ENCODE results near the gene GRAP. TPM values are rescaled to one million over a fixed set of nuclear protein-coding genes. Genes with fewer than 3 reads are reported as not detected.

Gene GRAP
- total and polyA plus RNA-seq, 5 donors = 2.3 to 4.1 (median 3.2) TPM

DNA sequence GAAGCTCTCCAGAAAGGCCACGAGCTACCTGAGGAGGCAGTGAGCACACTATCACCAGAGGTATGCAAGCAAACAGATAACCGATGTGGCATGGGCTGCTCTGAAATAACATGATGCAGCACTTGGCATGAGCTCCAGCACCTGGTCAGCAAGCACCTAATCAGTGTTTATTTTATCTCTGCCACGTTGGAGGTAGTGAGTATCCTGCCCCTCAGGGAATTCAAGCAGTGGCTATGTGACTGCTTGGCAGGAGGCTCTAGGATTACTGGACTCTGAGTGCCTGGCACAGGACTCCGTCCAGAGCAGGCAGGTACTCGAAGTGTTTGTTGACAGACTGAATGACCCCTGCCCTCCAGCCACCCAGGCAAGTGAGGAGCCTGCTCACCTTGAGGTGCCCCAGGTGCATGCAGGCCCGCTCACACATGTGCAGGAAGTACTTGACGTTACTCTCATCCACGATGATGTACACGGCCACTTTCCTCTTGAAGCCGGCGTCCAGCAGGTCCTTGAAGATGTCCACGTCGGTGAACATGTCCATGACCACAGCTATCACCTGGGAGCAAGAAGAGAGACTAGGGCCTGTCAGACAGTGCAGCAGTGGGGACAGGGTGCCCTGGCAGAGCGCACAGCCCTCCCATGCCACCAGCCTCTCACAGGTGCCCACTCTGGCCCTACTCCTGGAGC is 58.8 kb downstream of the GRAP start:
- no peaks in the 10 kb centered on the region for H3K4me1 ChIP-seq (ENCODE audit: control insufficient read depth, insufficient read depth, low read length)
- DNase-seq = peak in 2 of 3 donors; percentile 9 to 61
- peak in 1 of 2 donors; percentile 23 for ATAC-seq
- peak overlapping the region; percentile 61 for H3K27ac ChIP-seq (ENCODE audit: low read length)
- WGBS = 65% methylated on average over 14 of the region's 14 CpGs
- intact Hi-C loops (cut with DNase I) = no loop called here
- H3K27me3 ChIP-seq (ENCODE audit: control insufficient read depth, insufficient read depth) = no peaks in the 10 kb centered on the region
- no peak overlapping the region for H3K4me3 ChIP-seq (ENCODE audit: low read length)
- H3K9me3 ChIP-seq (ENCODE audit: control insufficient read depth, low read length) = no peaks in the 10 kb centered on the region

DNA sequence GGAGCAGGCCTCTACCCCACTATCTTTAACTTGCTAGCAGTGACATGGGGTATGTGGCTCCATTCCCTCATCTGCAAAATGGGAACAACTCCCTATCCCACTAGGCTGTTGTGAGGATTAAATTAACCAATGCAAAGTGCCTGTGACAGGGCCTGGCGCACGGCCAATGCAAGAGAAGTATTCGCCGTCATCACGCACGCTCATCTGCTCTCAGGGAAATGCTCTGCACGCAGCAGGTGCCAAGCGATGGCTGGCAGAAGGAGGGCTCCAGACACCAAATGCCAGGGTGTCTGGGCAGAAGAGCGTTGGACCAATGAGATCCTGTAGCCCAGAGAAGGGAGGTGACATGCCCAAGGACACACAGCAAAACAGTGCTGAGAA is 59.5 kb downstream of the GRAP start:
- WGBS = 76% methylated on average over 9 of the region's 9 CpGs
- intact Hi-C loops (cut with DNase I) = no loop called here
- Histone ChIP-seq H3K27me3 (ENCODE audit: control insufficient read depth, insufficient read depth) (no peaks in the 10 kb centered on the region), H3K9me3 (ENCODE audit: control insufficient read depth, low read length) (no peaks in the 10 kb centered on the region), H3K27ac (ENCODE audit: low read length) (peak overlapping the region; percentile 61), H3K4me1 (ENCODE audit: control insufficient read depth, insufficient read depth, low read length) (no peaks in the 10 kb centered on the region), H3K4me3 (ENCODE audit: low read length) (no peak overlapping the region)
- peak in 2 of 3 donors; percentile 68 to 78 for DNase-seq
- ATAC-seq = peak in 1 of 2 donors; percentile 7

DNA sequence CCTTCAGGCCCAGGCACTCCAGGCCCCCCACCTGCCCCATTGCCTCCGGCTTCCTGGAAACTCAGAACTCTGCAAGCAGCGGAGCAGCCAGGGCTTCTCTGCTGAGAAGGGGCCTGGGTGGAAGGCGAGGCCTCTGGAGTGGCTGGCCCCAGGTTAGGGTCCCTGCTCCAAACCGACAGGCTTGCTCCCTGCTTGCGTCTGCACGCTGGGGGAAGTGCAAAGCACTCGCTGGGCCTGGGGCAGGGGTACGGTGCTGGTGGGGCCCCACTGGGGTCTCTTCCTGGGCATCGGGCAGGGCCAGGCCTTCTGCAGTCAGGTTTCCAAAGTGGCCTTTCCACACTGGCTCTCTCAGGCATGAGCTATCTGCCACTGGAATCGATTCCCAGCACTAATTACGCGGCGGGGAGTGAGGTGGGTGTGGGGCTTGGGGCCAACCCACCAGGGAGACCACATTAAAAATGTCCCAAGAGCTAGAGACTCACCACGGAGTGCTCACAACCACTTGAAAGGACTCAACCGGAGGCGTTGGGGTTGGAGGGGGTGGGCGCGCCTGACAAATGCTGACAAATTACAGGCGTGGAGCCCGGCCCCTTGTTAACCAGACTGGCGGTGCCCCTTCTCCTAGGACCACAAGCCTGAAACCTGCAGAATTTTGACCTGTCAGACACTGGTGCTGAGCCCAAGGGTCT is 60.1 kb downstream of the GRAP start:
- 81% methylated on average over 21 of the region's 21 CpGs for WGBS
- no peak for ATAC-seq

DNA sequence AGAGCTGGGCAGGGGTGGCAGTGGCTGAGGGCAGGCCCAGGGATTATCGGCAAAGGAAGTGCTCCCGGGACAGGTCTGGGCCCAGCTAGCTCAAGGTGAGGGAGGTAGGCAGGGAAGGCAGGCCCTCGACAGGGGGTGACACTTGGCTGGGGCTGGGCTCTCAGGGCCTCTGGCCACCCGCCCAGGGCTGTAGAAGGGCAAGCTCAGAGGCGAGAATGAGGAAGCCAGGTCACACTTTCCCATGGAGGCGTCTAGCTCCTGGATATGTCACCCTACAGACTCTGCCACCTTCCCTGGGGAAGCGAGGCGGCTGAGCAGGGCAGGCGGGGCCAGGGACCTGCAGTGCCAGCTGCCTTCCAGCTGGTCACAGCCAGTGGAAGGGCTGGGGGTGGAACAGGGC is 61.3 kb downstream of the GRAP start:
- ATAC-seq (peak; percentile 53 to 70), DNase-seq (peak; percentile 52 to 83 (median 76))
- peak overlapping the region; percentile 87 for H3K27ac ChIP-seq (ENCODE audit: low read length)
- no peaks in the 10 kb centered on the region for H3K9me3 ChIP-seq (ENCODE audit: control insufficient read depth, low read length)
- no peaks in the 10 kb centered on the region for H3K4me1 ChIP-seq (ENCODE audit: control insufficient read depth, insufficient read depth, low read length)
- H3K4me3 ChIP-seq (ENCODE audit: low read length) = no peak overlapping the region
- WGBS = 65% methylated on average over 9 of the region's 9 CpGs
- intact Hi-C loops (cut with DNase I) = no loop called here
- no peaks in the 10 kb centered on the region for H3K27me3 ChIP-seq (ENCODE audit: control insufficient read depth, insufficient read depth)

More for the DNA sequence above, 60.1 kb downstream of the GRAP start:
- intact Hi-C loops (cut with DNase I) = no loop called here
- no peak overlapping the region for H3K4me3 ChIP-seq (ENCODE audit: low read length)
- H3K4me1 ChIP-seq (ENCODE audit: control insufficient read depth, insufficient read depth, low read length) = no peaks in the 10 kb centered on the region
- DNase-seq = peak in 1 of 3 donors; percentile 51
- peak overlapping the region; percentile 61 for H3K27ac ChIP-seq (ENCODE audit: low read length)
- no peaks in the 10 kb centered on the region for H3K9me3 ChIP-seq (ENCODE audit: control insufficient read depth, low read length)
- H3K27me3 ChIP-seq (ENCODE audit: control insufficient read depth, insufficient read depth) = no peaks in the 10 kb centered on the region

DNA sequence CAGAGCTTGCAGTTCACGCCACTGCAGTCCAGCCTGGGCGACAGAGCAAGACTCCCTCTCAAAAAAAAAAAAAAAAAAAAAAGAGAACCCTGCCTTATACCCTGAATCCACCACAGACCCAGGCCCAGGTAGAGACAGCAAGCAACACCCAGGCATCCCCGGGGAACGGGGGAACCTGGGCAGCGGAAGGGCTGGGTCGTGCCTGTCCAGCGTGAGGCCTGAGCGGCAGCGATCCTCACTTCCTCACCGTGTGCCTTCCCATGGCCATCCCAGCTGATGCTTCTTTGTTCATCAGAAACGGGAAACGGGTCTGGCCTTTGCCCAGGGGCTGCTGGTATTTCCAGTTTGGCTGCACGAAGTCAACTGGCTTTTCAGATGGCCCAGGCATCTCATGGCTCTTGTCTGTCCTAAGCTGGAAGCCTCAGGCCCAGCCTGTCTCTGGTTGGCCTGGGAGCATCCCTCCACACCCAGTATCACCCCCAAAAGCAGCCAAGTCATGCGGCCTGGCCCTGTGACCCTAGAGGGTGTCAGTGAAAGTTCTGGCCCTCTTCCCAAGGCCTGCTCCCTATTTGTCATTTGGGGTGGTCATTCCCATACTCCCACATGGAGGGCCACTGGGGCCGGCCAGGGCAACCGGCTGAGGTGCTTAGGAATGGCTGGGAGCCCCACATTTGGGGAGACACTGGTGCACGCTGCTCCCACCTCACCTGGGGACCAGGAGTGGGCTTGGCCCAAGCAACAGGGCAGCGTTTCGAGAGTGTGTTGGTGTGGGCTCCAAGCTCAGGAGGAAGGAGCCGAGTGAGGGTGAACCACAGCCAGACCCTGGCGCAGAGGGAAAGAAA is 62.3 kb downstream of the GRAP start:
- Histone ChIP-seq H3K27me3 (ENCODE audit: control insufficient read depth, insufficient read depth) (no peaks in the 10 kb centered on the region), H3K4me1 (ENCODE audit: control insufficient read depth, insufficient read depth, low read length) (no peaks in the 10 kb centered on the region), H3K9me3 (ENCODE audit: control insufficient read depth, low read length) (no peaks in the 10 kb centered on the region), H3K27ac (ENCODE audit: low read length) (peak overlapping the region; percentile 87), H3K4me3 (ENCODE audit: low read length) (no peak overlapping the region)
- intact Hi-C loops (cut with DNase I) = no loop called here
- peak in 2 of 3 donors; percentile 49 to 50 for DNase-seq
- 83% methylated on average over 21 of the region's 21 CpGs for WGBS
- ATAC-seq = no peak

DNA sequence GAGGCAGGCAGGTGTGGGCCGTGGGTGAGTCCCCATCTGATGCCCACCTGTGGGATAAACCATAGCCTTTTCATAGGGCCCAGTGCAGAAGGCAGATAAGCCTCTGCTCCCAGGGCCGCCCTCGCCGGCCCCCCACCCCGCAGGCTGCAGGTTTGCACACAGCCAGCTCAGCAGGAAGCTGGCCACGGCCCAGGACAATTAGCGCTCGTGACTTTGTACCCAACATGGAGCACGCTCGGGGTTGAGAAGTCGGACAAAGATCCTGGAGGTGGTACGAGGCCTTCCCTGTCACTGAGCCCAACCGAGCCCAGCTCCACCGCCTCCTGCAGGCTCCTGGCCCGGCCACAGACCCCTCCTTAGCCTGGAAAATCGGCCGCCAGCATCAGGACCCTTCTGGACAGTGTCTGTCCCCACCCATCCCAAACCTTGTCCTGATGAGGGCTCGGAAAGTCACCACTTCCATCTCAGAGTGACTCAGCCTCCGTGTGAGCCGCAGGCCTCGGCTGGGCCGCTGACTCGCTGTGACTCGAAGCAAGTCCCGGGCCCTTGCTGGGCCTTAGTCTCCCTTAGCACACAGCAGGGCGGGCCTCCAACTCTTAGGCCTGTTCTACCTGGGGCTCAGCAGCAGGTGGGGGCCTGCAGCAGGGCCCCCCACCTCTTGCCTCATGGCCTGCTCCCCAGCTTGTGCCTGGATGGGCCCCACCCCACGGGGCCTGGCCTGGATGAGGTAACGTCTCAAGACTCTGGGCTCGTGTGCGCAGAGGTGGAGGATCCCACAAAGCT is 64.9 kb downstream of the GRAP start:
- Histone ChIP-seq H3K4me1 (ENCODE audit: control insufficient read depth, insufficient read depth, low read length) (no peaks in the 10 kb centered on the region), H3K27ac (ENCODE audit: low read length) (no peak overlapping the region), H3K9me3 (ENCODE audit: control insufficient read depth, low read length) (no peaks in the 10 kb centered on the region), H3K27me3 (ENCODE audit: control insufficient read depth, insufficient read depth) (no peaks in the 10 kb centered on the region), H3K4me3 (ENCODE audit: low read length) (no peak overlapping the region)
- peak; percentile 13 to 29 for ATAC-seq
- 70% methylated on average over 30 of the region's 30 CpGs for WGBS
- intact Hi-C loops (cut with DNase I) = no loop called here
- peak in 2 of 3 donors; percentile 72 to 83 for DNase-seq

DNA sequence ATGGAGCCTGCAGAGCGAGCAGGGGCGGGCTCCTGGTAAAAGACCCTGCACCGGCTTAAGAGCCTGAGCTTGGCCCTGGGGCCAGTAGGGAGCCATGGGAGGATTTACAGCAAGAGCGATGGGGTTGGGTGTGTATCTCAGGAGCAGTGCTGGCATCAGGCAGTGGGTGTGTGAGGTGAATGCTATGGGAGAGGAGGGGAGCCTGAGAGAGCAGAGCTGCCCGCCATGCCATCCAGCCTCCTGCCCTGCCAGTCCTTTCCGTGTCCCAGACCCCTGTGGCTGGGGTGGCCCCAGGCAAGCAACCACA is 65.5 kb downstream of the GRAP start:
- no peak overlapping the region for H3K4me3 ChIP-seq (ENCODE audit: low read length)
- no peaks in the 10 kb centered on the region for H3K9me3 ChIP-seq (ENCODE audit: control insufficient read depth, low read length)
- ATAC-seq = no peak
- intact Hi-C loops (cut with DNase I) = no loop called here
- no peak overlapping the region for H3K27ac ChIP-seq (ENCODE audit: low read length)
- DNase-seq = no peak
- 94% methylated on average over 6 of the region's 6 CpGs for WGBS
- H3K4me1 ChIP-seq (ENCODE audit: control insufficient read depth, insufficient read depth, low read length) = no peaks in the 10 kb centered on the region
- no peaks in the 10 kb centered on the region for H3K27me3 ChIP-seq (ENCODE audit: control insufficient read depth, insufficient read depth)

DNA sequence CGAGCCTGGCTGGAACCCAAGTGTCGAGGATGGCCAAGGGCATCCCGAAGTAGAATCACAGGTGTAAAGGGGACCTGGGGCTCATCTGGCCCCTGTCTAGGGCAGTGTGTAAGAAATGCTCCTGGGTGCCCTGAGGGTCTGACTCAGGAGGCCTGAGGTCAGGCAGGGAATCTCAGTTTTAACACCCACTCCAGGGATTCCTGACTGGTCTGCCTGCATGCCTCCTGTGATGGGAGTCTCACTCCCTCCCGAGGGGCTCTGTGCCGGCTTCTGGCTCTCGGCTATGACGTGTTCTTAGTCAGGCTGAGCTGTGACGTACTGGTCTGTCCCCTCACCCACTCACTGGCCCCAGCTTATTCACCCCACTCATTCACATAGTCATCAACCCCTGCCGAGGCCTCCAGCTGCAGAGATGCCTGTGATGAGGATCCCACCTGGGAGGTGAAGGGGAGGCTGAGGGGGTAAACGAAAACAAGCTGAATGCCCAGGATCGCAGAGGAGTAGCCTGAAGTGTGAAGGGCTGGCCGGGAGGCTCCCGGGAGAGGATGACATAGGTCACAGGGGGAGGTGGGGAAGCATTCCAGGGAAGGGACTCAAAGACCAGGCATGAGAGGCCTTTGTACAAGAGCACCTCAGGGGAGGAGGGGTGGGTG is 65.9 kb downstream of the GRAP start:
- DNase-seq = peak in 2 of 3 donors; percentile 8 to 37
- H3K9me3 ChIP-seq (ENCODE audit: control insufficient read depth, low read length) = no peaks in the 10 kb centered on the region
- no peaks in the 10 kb centered on the region for H3K4me1 ChIP-seq (ENCODE audit: control insufficient read depth, insufficient read depth, low read length)
- no peak overlapping the region for H3K27ac ChIP-seq (ENCODE audit: low read length)
- no peak for ATAC-seq
- intact Hi-C loops (cut with DNase I) = no loop called here
- H3K4me3 ChIP-seq (ENCODE audit: low read length) = no peak overlapping the region
- WGBS = 78% methylated on average over 13 of the region's 13 CpGs
- H3K27me3 ChIP-seq (ENCODE audit: control insufficient read depth, insufficient read depth) = no peaks in the 10 kb centered on the region

DNA sequence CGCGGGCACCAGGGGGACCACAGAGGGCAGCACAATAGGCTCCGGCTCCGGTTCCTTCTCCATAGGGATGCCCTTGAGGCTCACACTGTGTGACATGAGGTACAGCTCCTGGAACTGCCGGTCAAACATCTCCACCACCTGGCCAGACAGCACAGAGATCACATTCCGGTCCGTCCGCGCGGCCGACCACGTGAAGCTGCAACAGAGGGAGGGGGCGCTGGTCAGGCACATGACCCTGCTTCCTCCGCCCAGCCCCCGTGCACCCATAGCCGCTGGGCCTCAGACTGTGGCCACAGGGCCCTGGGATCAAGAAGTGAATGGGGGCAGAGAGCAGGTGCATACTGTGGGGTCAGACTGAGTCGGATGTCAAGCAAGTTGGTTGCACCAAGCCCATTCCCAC is 68.1 kb downstream of the GRAP start:
- Histone ChIP-seq H3K9me3 (ENCODE audit: control insufficient read depth, low read length) (no peaks in the 10 kb centered on the region), H3K4me3 (ENCODE audit: low read length) (no peak overlapping the region), H3K27me3 (ENCODE audit: control insufficient read depth, insufficient read depth) (no peaks in the 10 kb centered on the region), H3K4me1 (ENCODE audit: control insufficient read depth, insufficient read depth, low read length) (no peaks in the 10 kb centered on the region), H3K27ac (ENCODE audit: low read length) (no peak overlapping the region)
- ATAC-seq (peak in 1 of 2 donors; percentile 2), DNase-seq (peak in 1 of 3 donors; percentile 49)
- 87% methylated on average over 17 of the region's 17 CpGs for WGBS
- intact Hi-C loops (cut with DNase I) = no loop called here

DNA sequence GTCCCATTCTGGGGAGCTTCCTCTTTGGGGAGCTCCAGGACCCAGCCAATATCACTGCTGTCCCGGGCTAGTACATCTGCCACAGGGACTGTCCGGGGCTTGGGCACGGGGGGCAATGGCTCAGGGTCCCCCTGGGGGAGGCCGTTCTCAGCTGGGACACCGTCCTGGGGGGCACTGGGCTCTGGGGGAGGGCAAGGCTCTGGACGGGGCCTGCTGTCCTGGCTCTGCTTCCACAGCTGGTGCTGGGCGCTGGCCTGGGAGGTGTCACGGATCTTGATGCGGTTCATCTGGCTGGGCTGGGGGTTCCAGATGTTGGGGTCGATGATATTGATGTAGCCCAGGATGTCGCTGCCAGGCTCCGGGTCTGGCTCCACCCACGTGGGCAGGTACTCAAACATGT is 68.7 kb downstream of the GRAP start:
- intact Hi-C loops (cut with DNase I) = no loop called here

More for the DNA sequence above, 68.7 kb downstream of the GRAP start:
- H3K27ac ChIP-seq (ENCODE audit: low read length) = no peak overlapping the region
- no peak overlapping the region for H3K4me3 ChIP-seq (ENCODE audit: low read length)
- H3K27me3 ChIP-seq (ENCODE audit: control insufficient read depth, insufficient read depth) = no peaks in the 10 kb centered on the region
- no peak for ATAC-seq
- WGBS = 90% methylated on average over 13 of the region's 13 CpGs
- no peaks in the 10 kb centered on the region for H3K4me1 ChIP-seq (ENCODE audit: control insufficient read depth, insufficient read depth, low read length)
- peak in 2 of 3 donors; percentile 37 to 63 for DNase-seq
- no peaks in the 10 kb centered on the region for H3K9me3 ChIP-seq (ENCODE audit: control insufficient read depth, low read length)

All from right cardiac atrium (tissue), 5 donors.